Lower lobe of right lung (tissue), 2 donors: ENCODE data around the gene TMEM117. TPM values are rescaled to one million over a fixed set of nuclear protein-coding genes. Genes with fewer than 3 reads are reported as not detected.

Source experiments
- ATAC-seq, 2 donors: fragments of 200-7000 bp; cut with Tn5 transposase; one replicate each; pipeline ENCODE4 v1.9.1; 2020 to 2022; ENCODE audit warnings: mild to moderate bottlenecking in 2 of 2, moderate library complexity in 2 of 2
- DNase-seq: peaks from one replicate; pipeline ENCODE4 v3.0.0-alpha.2; 2020
- H3K27ac ChIP-seq: fragments of 200-600 bp; one replicate; pipeline ENCODE4 v1.8.0; 2022
- H3K27me3 ChIP-seq: fragments of 200-600 bp; one replicate; pipeline ENCODE4 v1.8.0; 2022; ENCODE audit warnings: low read depth
- H3K36me3 ChIP-seq: fragments of 200-600 bp; one replicate; pipeline ENCODE4 v1.8.0; 2022; ENCODE audit warnings: mild to moderate bottlenecking
- H3K4me1 ChIP-seq: fragments of 200-600 bp; one replicate; pipeline ENCODE4 v1.8.0; 2022
- H3K4me3 ChIP-seq: fragments of 200-600 bp; one replicate; pipeline ENCODE4 v1.8.0; 2022; ENCODE audit warnings: mild to moderate bottlenecking
- H3K9me3 ChIP-seq: fragments of 200-600 bp; one replicate; pipeline ENCODE4 v1.8.0; 2022
- CTCF ChIP-seq: fragments of 200-600 bp; IDR thresholded peaks from one replicate; pipeline ENCODE4 v1.8.0; 2022; ENCODE audit warnings: antibody characterized with exemption, mild to moderate bottlenecking
- intact Hi-C: fragments of 100-400 bp; cut with DNase I; formaldehyde crosslinking; loops from one replicate; pipeline ENCODE4 v1.11.0; 2022
- total RNA-seq: library from RNA; stranded (reverse); fragmentation: NEBNext Ultra II Directional; extraction: Animal tissue kit (Norgen Biotek cat#: 25700); gene quantifications from one replicate; pipeline ENCODE4 v1.2.1, GENCODE V29; 2021
- donor health status: DM: no; HTN: yes; CAD: no; lungs with severe emphysema.

The TMEM117 gene
- total RNA-seq, 1 donor from 2014 or later: 4.5 TPM

GRCh38 chr12:43964033-43964432 is 128.2 kb downstream of the TMEM117 start:
- no peak for TF ChIP-seq CTCF
- intact Hi-C loops: no loop called here
- ATAC-seq (no peak), DNase-seq (no peak)
- H3K27me3 ChIP-seq: no peaks in the 10 kb centered on the region
- H3K36me3 ChIP-seq: no peaks in the 10 kb centered on the region
- H3K4me3 ChIP-seq: no peak overlapping the region
- no peaks in the 10 kb centered on the region for H3K4me1 ChIP-seq
- no peaks in the 10 kb centered on the region for H3K9me3 ChIP-seq
- H3K27ac ChIP-seq: no peak overlapping the region

- no peaks in the 10 kb centered on the region for H3K4me1 ChIP-seq
- ATAC-seq (no peak), DNase-seq (no peak)
- no peaks in the 10 kb centered on the region for H3K27me3 ChIP-seq
- H3K9me3 ChIP-seq: no peaks in the 10 kb centered on the region
- no peak for TF ChIP-seq CTCF
- intact Hi-C loops: no loop called here
- H3K4me3 ChIP-seq: no peak overlapping the region
- H3K36me3 ChIP-seq: no peaks in the 10 kb centered on the region
- no peak overlapping the region for H3K27ac ChIP-seq
Observed at GRCh38 chr12:43964961-43965360, 129.1 kb downstream of the TMEM117 start.

- no peak overlapping the region for H3K27ac ChIP-seq
- no peaks in the 10 kb centered on the region for H3K27me3 ChIP-seq
- H3K9me3 ChIP-seq: no peaks in the 10 kb centered on the region
- ATAC-seq (no peak), DNase-seq (no peak)
- H3K36me3 ChIP-seq: no peaks in the 10 kb centered on the region
- intact Hi-C loops: no loop called here
- TF ChIP-seq CTCF: no peak
- no peak overlapping the region for H3K4me3 ChIP-seq
- H3K4me1 ChIP-seq: no peaks in the 10 kb centered on the region
Observed at GRCh38 chr12:43965899-43966298, 130.0 kb downstream of the TMEM117 start.

- no peaks in the 10 kb centered on the region for H3K9me3 ChIP-seq
- no peak overlapping the region for H3K4me3 ChIP-seq
- no peak for ATAC-seq
- H3K27ac ChIP-seq: no peak overlapping the region
- no peaks in the 10 kb centered on the region for H3K27me3 ChIP-seq
- TF ChIP-seq CTCF: no peak
- intact Hi-C loops: no loop called here
- H3K36me3 ChIP-seq: no peaks in the 10 kb centered on the region
- no peaks in the 10 kb centered on the region for H3K4me1 ChIP-seq
- no peak for DNase-seq
Observed at GRCh38 chr12:43968736-43969135, 132.9 kb downstream of the TMEM117 start.

- ATAC-seq: no peak
- no peak for DNase-seq
- no peaks in the 10 kb centered on the region for H3K36me3 ChIP-seq
- no peak overlapping the region for H3K4me3 ChIP-seq
- H3K9me3 ChIP-seq: no peaks in the 10 kb centered on the region
- no peaks in the 10 kb centered on the region for H3K27me3 ChIP-seq
- H3K27ac ChIP-seq: no peak overlapping the region
- no peaks in the 10 kb centered on the region for H3K4me1 ChIP-seq
- TF ChIP-seq CTCF: no peak
- intact Hi-C loops: no loop called here
Observed at GRCh38 chr12:43969882-43970281, 134.0 kb downstream of the TMEM117 start.

GRCh38 chr12:43973385-43973784 is 137.5 kb downstream of the TMEM117 start:
- Histone ChIP-seq H3K27me3 (no peaks in the 10 kb centered on the region), H3K4me3 (no peak overlapping the region), H3K9me3 (no peaks in the 10 kb centered on the region), H3K36me3 (no peaks in the 10 kb centered on the region), H3K4me1 (no peaks in the 10 kb centered on the region), H3K27ac (no peak overlapping the region)
- TF ChIP-seq CTCF: no peak
- no peak for DNase-seq
- intact Hi-C loops: no loop called here
- no peak for ATAC-seq
